ENCODE measurements around the gene PIR.
A peak's percentile ranks its signal among the peaks of the same experiment; 100 is the strongest.

PIR gene

DNA sequence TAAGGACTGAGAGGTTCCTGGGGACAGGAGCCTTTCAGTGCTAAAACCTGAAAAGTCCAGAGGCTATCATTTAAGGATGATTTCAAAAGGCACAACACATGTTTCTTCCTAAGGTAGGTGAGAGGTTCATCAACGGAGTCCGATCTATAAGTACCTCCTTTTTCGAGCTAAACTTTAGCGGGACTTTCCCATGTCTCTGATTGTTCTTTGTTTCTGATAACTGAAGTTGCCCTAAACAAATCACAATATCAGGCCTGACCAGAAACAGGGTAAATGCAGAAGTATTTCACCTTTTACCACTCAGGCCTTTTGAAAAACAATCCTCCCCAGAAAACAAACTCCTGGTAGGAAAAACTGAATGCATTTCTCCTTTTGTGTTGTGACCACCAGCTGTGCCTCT, 17.6 kb downstream of the PIR start:
- no peak for DNase-seq

DNA sequence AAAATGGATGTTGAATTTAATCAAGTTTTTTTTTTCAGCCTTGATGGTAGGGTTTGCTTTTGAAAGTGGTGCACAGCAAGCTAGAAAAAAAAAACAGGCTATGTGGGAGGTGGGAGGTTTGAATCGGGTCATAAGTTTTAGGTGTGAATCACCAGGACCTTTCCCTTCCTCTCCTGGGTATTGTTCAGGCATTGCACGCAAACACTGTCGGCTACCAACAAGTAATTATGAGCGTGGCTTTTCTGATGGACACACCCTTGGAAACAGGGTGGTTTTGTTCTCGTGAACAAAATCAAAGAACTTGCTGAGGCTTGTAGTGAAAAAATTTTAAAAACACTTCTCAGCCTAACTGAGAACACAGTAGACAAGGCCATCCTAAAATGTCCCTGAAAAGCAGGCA, 18.1 kb downstream of the PIR start:
- DNase-seq = no peak

DNA sequence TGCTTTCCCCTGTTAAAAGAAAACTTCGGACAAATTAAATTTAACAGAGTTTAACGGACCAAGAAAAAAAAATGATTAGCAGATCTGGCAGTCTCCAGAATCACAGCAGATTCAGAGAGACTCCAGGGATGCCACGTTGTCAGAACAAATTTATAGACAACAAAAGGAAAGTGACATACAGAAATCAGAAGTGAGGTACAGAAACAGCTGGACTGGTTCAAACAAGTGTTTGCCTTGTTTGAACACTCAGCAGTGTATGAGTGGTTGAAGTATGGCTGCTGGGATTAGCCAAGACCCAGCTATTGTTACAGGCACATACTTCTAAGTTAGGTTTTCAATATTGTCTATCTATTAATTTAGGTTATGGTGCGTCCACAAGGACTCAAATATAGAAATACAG, 19.1 kb downstream of the PIR start:
- DNase-seq = no peak

- no peak for DNase-seq
Observed at GRCh38 chrX:15472531-15472930, 20.6 kb downstream of the PIR start.

- DNase-seq = peak in 1 of 2 experiments; percentile 7
Observed at GRCh38 chrX:15471028-15471427, 22.1 kb downstream of the PIR start.

GRCh38 chrX:15469613-15470012, 23.5 kb downstream of the PIR start:
- DNase-seq = no peak

DNA sequence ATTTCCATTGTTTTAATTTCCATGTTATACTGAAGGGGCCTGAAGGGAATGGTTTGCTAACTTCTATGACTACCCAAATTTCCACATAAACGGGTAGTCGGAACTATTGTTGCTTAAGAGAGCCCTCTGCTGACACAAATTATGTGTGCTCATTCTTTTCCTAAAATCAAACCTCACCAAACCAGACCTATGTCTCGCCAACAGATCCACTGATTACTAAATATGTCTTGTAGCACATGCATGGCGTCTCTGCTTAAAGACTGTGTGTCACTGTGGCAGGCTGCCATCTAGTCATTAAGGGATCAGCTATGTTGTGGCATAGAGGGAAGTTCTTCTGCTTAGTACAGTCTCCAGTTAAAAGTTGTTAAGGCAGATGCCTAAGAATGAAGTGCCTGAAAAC, 25.1 kb downstream of the PIR start:
- no peak for DNase-seq

- DNase-seq = no peak
Observed at GRCh38 chrX:15465896-15466651, 27.1 kb downstream of the PIR start.

- no peak for DNase-seq
Observed at GRCh38 chrX:15465347-15465746, 27.8 kb downstream of the PIR start.

DNA sequence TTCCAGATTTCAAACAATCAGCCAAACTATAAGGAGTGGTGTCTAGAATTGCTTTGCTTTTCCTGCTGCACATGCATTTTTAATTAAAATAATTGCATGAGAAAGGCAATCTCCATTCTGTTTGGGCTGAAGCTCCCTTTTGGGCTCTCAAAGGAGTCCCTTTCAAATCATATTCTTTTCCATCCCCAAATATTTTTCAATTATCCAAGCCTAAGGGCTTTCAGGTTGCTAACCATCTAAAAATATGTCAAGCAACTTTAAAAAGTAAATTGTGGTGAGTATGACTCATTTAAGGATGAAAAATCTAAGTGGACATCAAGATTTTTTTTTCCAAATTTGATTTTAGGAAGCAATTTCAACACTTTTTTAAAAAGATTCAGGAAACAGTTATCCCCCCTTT, 28.4 kb downstream of the PIR start:
- no peak for DNase-seq

DNA sequence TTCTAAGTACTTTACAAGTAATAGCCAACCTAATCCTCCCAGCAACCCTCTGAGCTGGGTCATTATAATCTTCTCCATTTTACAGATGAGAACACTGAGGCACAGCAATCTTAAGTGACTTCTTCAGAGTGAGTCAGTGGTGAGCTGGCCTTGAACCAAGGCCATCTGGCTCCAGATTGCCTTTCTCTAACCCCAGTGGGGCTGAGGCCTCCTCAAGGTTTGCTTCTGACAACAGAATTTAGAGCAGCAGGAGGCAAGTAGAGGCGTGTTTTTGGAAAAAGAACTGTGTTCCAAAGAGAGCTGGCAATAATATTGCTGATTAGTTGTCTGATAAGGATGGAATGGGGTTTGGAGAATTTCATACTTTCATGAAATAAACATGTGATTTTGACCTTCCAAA, 41.2 kb downstream of the PIR start:
- no peak for DNase-seq

DNA sequence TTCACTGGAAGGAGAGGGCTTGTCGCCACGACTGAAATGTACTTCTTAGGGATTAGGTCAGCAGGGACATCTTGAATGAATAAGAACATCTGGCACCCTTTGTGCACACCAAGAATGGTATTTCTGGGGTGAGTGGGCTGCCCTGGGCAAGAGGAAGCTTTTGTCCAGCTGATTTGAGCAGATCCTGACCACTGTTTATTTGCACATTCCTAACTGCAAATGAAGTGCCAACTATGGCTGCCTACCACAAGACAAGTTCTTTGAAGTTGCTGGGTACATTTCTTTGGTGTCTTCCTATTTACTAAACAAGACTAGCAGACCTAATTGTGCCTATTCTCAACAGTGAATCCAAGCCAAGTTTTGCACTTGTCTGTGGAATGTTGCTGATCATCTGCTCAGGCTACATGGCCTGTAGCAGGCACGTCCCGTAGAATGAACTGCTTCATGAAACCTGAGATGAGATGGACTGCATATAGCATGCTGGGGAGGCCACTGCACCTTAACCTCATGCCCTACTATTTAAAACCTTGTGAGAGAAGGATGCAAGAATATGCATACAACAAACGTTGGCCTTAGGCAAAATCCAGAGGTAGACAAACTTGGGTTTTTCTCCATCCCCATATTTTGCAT, 45.0 kb downstream of the PIR start:
- no peak for DNase-seq

GRCh38 chrX:15441464-15441863, 51.7 kb downstream of the PIR start:
- no peak for DNase-seq

GRCh38 chrX:15438332-15438731, 54.8 kb downstream of the PIR start:
- DNase-seq = no peak

- DNase-seq = no peak
Observed at GRCh38 chrX:15437724-15438123, 55.4 kb downstream of the PIR start.

- no peak for DNase-seq
Observed at GRCh38 chrX:15435836-15436619, 57.1 kb downstream of the PIR start.

DNA sequence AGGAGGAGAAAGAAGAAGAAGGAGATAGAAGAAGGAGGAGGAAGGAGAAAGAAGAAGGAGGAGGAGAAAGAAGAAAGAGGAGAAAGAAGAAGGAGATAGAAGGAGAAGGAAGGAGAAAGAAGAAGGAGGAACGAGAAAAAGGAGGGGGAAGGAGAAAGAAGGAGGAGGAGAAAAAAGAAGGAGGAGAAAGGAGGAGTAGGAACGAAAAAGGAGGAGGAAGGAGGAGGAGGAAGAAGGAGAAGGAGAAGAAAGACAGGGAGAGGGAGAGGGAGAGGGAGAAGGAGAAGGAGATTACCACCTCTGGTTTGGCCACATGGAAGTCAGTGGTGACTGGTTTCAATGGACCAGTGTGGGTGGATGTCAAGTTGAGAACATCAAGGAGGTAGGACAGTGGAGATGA, 58.9 kb downstream of the PIR start:
- DNase-seq = no peak

- DNase-seq = no peak
Observed at GRCh38 chrX:15430584-15430983, 62.5 kb downstream of the PIR start.

DNA sequence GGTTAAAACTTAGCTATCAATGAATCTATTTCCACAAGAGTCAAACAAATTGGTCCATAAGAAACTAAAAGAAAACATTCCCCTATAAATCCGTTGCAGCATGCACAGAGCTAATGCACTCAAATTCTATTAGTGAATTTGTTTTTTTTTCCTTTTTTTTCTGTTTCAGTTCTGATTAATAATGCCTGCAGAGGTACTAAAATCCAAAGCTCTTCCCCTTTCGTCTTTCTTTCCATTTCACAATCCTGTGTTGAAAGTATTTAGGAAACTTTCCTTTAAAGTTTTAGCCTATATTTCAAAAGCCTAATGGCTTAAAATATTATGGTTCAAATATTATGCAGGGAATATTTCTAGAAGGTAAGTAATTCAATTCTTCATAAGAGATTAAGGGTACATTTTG, 63.1 kb downstream of the PIR start:
- no peak for DNase-seq

DNA sequence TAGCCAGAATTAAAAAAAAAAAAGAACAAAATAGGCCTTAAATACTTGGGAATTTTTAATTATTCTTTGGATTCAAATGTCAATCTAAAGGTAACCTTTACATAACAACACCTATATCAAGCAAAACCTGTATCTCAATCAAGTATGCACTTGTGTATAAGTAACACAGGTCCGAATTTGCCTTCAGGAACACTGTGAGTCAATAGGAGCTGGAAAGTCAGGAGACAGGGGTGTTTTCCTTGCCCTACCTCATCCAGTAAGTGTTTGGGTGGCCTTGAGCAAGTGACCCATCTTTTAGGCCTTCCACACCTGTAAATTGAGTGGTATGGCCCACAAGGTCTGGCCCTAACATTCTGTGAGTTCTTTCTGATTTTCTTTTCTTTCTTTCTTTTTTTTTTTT, 68.1 kb downstream of the PIR start:
- no peak for DNase-seq

DNA sequence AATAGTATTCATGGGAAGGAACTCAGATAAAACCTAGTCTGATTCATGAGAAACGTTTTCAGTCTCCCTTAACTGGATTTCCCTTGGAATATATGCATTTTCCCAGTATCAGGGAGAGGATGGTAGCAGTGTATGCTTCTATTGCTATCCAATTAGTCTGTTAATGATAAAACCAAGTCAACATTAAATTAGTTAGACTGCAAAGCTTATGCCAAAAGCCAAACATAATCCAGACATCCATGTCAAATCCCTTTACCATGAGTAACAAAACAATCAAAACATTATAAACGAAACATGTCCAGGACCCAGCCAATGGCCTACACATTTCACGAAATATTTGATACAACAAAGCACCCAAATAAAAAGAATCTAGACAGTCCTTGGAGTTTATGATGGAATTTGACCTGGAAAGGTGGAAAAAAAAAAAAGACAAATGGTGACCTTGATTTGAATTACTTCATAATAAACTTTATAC, 74.4 kb downstream of the PIR start:
- DNase-seq = no peak

DNA sequence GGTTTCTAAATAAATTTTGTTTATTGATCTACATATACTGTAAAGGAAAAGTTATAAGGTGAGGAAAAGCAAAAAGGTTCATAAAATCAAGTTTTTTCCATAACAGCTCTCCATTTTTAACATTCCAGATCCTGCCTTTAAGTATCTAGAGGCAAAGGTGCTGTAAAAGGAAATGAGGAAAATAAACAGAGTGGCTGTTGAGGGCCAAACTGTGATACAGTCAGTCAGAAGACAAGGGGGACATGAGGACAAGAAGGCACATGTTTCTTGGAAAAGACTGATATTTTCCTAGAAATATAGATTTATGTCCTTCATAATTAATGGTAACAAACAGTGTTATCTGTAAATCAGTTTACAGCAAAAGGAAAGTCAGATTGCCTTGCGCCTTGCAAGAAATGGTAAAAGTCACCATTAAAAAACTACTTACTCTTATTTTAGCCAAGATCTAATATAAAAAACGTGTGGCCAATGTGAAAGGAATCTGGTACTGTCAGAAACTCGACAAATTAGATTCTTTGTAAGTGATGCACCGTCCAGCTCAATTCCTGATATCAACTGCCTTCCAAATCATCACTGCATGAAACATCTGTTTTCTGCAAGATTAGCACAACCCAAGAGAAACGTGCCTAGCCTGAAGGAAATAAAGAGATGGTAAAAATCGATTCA, 75.0 kb downstream of the PIR start:
- no peak for DNase-seq
